GM23338 (cell line): ENCODE data around the gene GSG1L. TPM values are rescaled to one million over a fixed set of nuclear protein-coding genes. Genes with fewer than 3 reads are reported as not detected.
"Not testable (repeated sequence)": the region's sequence is repeated elsewhere in the genome, so short reads cannot be mapped to it uniquely, and the experiment has no call there.

ENCODE experiments used
- ATAC-seq: fragments of 200-7000 bp; cut with Tn5 transposase; 3 replicates; pipeline ENCODE4 v1.9.1; 2020
- DNase-seq: peaks from one replicate; pipeline ENCODE4 v3.0.0-alpha.2; 2015; ENCODE audit warnings: low spot score
- H2AFZ ChIP-seq: fragments of 200-600 bp; sonication (generic); 2 replicates; pipeline ENCODE4 v1.8.0; 2016; ENCODE audit warnings: antibody characterized with exemption, mild to moderate bottlenecking, moderate library complexity
- H3F3A ChIP-seq: fragments of 200-600 bp; sonication (generic); replicated peaks from 2 replicates; pipeline ENCODE4 v1.8.0; 2017; ENCODE audit warnings: antibody characterized with exemption, mixed run types, low read depth
- H3K27ac ChIP-seq: fragments of 200-600 bp; sonication (generic); 2 replicates; pipeline ENCODE4 v1.6.1; 2016; ENCODE audit warnings: low read depth
- H3K27me3 ChIP-seq: fragments of 200-600 bp; sonication (generic); 2 replicates; pipeline ENCODE4 v1.8.0; 2016; ENCODE audit warnings: mild to moderate bottlenecking, mixed run types, moderate library complexity; ENCODE audit not compliant: insufficient read depth
- H3K36me3 ChIP-seq: fragments of 200-600 bp; sonication (generic); 2 replicates; pipeline ENCODE4 v1.8.0; 2016; ENCODE audit warnings: mild to moderate bottlenecking; ENCODE audit not compliant: insufficient read depth
- H3K4me1 ChIP-seq: fragments of 200-600 bp; sonication (generic); 2 replicates; pipeline ENCODE4 v1.8.0; 2016; ENCODE audit warnings: mild to moderate bottlenecking, moderate library complexity; ENCODE audit not compliant: insufficient read depth
- H3K4me2 ChIP-seq: fragments of 200-600 bp; sonication (generic); 2 replicates; pipeline ENCODE4 v1.7.1; 2017; ENCODE audit warnings: mixed run types
- H3K4me3 ChIP-seq: fragments of 200-600 bp; sonication (generic); 2 replicates; pipeline ENCODE4 v1.6.1; 2016; ENCODE audit warnings: mixed run types
- H3K79me2 ChIP-seq: fragments of 200-600 bp; sonication (generic); replicated peaks from 2 replicates; pipeline ENCODE4 v1.8.0; 2017; ENCODE audit warnings: mild to moderate bottlenecking; ENCODE audit not compliant: insufficient read depth
- H3K9me2 ChIP-seq: fragments of 200-600 bp; sonication (generic); 2 replicates; pipeline ENCODE4 v1.8.0; 2017; ENCODE audit not compliant: insufficient read depth
- H4K20me1 ChIP-seq: fragments of 200-600 bp; sonication (generic); replicated peaks from 2 replicates; pipeline ENCODE4 v1.8.0; 2017; ENCODE audit warnings: mild to moderate bottlenecking; ENCODE audit not compliant: insufficient read depth
- H3K27ac Mint-ChIP-seq: 2 replicates; pipeline ENCODE4 v1.8.0; 2020; ENCODE audit warnings: inconsistent platforms, mild to moderate bottlenecking, moderate library complexity, mixed read lengths
- H3K27me3 Mint-ChIP-seq: 3 replicates; pipeline ENCODE4 v1.8.0; 2022; ENCODE audit warnings: low read depth, mild to moderate bottlenecking, moderate library complexity, mixed read lengths, inconsistent platforms; ENCODE audit not compliant: insufficient read depth, poor library complexity
- H3K36me3 Mint-ChIP-seq: 3 replicates; pipeline ENCODE4 v1.8.0; 2021; ENCODE audit warnings: low read depth, mild to moderate bottlenecking, inconsistent platforms, moderate library complexity, mixed read lengths
- H3K4me1 Mint-ChIP-seq: 3 replicates; pipeline ENCODE4 v1.8.0; 2020; ENCODE audit warnings: mild to moderate bottlenecking, inconsistent platforms, mixed read lengths
- H3K4me3 Mint-ChIP-seq: 3 replicates; pipeline ENCODE4 v1.8.0; 2021; ENCODE audit warnings: moderate library complexity, mild to moderate bottlenecking, inconsistent platforms, mixed read lengths
- H3K9me3 Mint-ChIP-seq: 3 replicates; pipeline ENCODE4 v1.8.0; 2020; ENCODE audit warnings: moderate library complexity, mild to moderate bottlenecking, inconsistent platforms, mixed read lengths
- CREB1 ChIP-seq: fragments of 250-450 bp; sonication (Bioruptor Pico); IDR thresholded peaks from 2 replicates; pipeline ENCODE4 v1.5.0; 2020; ENCODE audit warnings: low read depth, mild to moderate bottlenecking, moderate library complexity
- CTCF ChIP-seq, 2 experiments: fragments of 200-600 bp in 1 of 2; sonication (generic) in 1 of 2; conservative IDR thresholded peaks; 2 replicates each; pipeline versions ENCODE4 v1.5.1 to v1.6.1; 2016 to 2017; ENCODE audit warnings: antibody characterized with exemption in 2 of 2, low read depth in 2 of 2, mild to moderate bottlenecking in 2 of 2, moderate library complexity in 1 of 2
- EZH2 ChIP-seq: fragments of 200-600 bp; sonication (generic); IDR thresholded peaks from one replicate; pipeline ENCODE4 v1.8.0; 2017; ENCODE audit warnings: antibody characterized with exemption, mild to moderate bottlenecking, low read depth; ENCODE audit not compliant: unreplicated experiment
- EZH2phosphoT487 ChIP-seq: fragments of 200-600 bp; sonication (generic); IDR thresholded peaks from one replicate; pipeline ENCODE4 v1.8.1; 2018; ENCODE audit warnings: antibody characterized with exemption; ENCODE audit not compliant: unreplicated experiment
- JUNB ChIP-seq: IDR thresholded peaks from one replicate; pipeline ENCODE4 v1.6.1; 2016; ENCODE audit warnings: antibody characterized with exemption; ENCODE audit not compliant: unreplicated experiment
- NANOG ChIP-seq: IDR thresholded peaks from 2 replicates; pipeline ENCODE4 v1.6.1; 2016; ENCODE audit warnings: antibody characterized with exemption, borderline replicate concordance
- POLR2AphosphoS5 ChIP-seq: IDR thresholded peaks from 2 replicates; pipeline ENCODE4 v1.6.1; 2016; ENCODE audit warnings: antibody characterized with exemption, low read depth
- REST ChIP-seq: IDR thresholded peaks from one replicate; pipeline ENCODE4 v1.6.1; 2018; ENCODE audit warnings: antibody characterized with exemption; ENCODE audit not compliant: unreplicated experiment
- STAT1 ChIP-seq: IDR thresholded peaks from one replicate; pipeline ENCODE4 v1.6.1; 2016; ENCODE audit warnings: antibody characterized with exemption; ENCODE audit not compliant: unreplicated experiment
- ZNF114 ChIP-seq: fragments of 250-450 bp; sonication (Bioruptor Pico); IDR thresholded peaks from 2 replicates; pipeline ENCODE4 v1.5.0; 2020; ENCODE audit warnings: mild to moderate bottlenecking, moderate library complexity
- ZNF331 ChIP-seq: fragments of 250-450 bp; sonication (Bioruptor Pico); IDR thresholded peaks from 2 replicates; pipeline ENCODE4 v1.5.0; 2020; ENCODE audit warnings: low read depth, mild to moderate bottlenecking, moderate library complexity
- polyA plus RNA-seq: library from polyadenylated mRNA; unstranded; fragments of >200 nt; fragmentation: Nextera tagmentation; extraction: Ambion mirVana; gene quantifications from 2 replicates; pipeline ENCODE4 v1.2.1, GENCODE V29; 2016
- total RNA-seq: library from RNA; depleted of rRNA; stranded (reverse); fragments of >200 nt; shearing (Covaris generic); gene quantifications from 2 replicates; pipeline ENCODE4 v1.2.3, GENCODE V29; 2014
- TF ChIP-seq, protein P1 (sequence below): IDR thresholded peaks from 2 replicates; pipeline ENCODE4 v1.6.1; 2016; ENCODE audit warnings: antibody characterized with exemption

GSG1L gene
- total and polyA plus RNA-seq, 2 experiments from 2014 or later = 0.36 to 0.63 TPM

- not testable (repeated sequence) for H3K4me3 ChIP-seq, ATAC-seq, H3K36me3 Mint-ChIP-seq, H3K36me3 ChIP-seq, H2AFZ ChIP-seq, H3K27ac ChIP-seq, H3K4me1 Mint-ChIP-seq, H3K9me2 ChIP-seq, DNase-seq, H4K20me1 ChIP-seq, H3K4me2 ChIP-seq, H3F3A ChIP-seq, H3K79me2 ChIP-seq, H3K4me1 ChIP-seq, H3K27me3 ChIP-seq, H3K9me3 Mint-ChIP-seq, H3K4me3 Mint-ChIP-seq, H3K27ac Mint-ChIP-seq
- peaks cover 11% of the 10 kb centered on the region for H3K27me3 Mint-ChIP-seq
Observed at GRCh38 chr16:27743001-27743400, 320.5 kb downstream of the GSG1L start.

DNA sequence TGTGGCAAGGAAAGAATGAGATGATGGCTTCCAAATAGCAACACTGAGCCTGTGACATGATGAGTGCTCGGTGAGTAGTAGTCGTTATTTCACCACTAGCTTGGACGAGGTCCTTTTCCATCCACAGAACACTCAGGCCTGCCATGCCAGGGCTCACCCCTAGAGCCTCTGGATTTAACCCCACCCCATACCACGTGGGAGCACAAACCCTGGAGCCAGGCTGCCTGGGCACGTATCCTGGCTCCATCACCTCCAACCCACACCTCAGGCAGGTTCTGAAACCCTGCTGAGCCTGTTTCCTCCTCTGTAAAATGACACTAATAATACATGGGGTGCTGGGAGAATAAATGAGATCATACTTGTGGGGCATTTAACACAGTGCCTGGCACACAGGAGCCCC is 321.2 kb downstream of the GSG1L start:
- Histone ChIP-seq H3K27me3 (no peaks in the 10 kb centered on the region), H3K4me1 (no peaks in the 10 kb centered on the region), H3K4me2 (no peak overlapping the region), H2AFZ (no peak overlapping the region), H3F3A (no peaks in the 10 kb centered on the region), H3K9me2 (no peaks in the 10 kb centered on the region), H3K4me3 (no peak overlapping the region), H4K20me1 (no peaks in the 10 kb centered on the region; the same call in 1 of the 2 replicates), H3K27ac (no peak overlapping the region), H3K79me2 (no peaks in the 10 kb centered on the region), H3K36me3 (no peaks in the 10 kb centered on the region)
- Mint-ChIP-seq H3K4me3 (no peak overlapping the region), H3K4me1 (no peaks in the 10 kb centered on the region), H3K27me3 (peaks cover 11% of the 10 kb centered on the region), H3K27ac (no peak overlapping the region), H3K9me3 (no peaks in the 10 kb centered on the region), H3K36me3 (peaks cover 3% of the 10 kb centered on the region; the same call in 1 of the 3 replicates)
- TF ChIP-seq, protein P1, sequence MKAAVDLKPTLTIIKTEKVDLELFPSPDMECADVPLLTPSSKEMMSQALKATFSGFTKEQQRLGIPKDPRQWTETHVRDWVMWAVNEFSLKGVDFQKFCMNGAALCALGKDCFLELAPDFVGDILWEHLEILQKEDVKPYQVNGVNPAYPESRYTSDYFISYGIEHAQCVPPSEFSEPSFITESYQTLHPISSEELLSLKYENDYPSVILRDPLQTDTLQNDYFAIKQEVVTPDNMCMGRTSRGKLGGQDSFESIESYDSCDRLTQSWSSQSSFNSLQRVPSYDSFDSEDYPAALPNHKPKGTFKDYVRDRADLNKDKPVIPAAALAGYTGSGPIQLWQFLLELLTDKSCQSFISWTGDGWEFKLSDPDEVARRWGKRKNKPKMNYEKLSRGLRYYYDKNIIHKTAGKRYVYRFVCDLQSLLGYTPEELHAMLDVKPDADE = no peak
- TF ChIP-seq ZNF331 (CRISPR knock-in tag) (no peak), POLR2AphosphoS5 (no peak), STAT1 (no peak), CTCF (conservative IDR thresholded peaks at IDR 0.05; ENCODE audit: low read depth in 2 of 2) (no peak), JUNB (no peak), EZH2 (no peak), EZH2phosphoT487 (no peak), ZNF114 (CRISPR knock-in tag) (no peak), NANOG (no peak), REST (no peak), CREB1 (CRISPR knock-in tag) (no peak)
- ATAC-seq (no peak), DNase-seq (no peak)
